GM19351 (cell line): ENCODE measurements around the gene CHADL.

Experiments used
- ATAC-seq: cut with Tn5 transposase; IDR thresholded peaks from one replicate; pipeline ENCODE4 v1.9.1; 2021; ENCODE audit warnings: mild to moderate bottlenecking, moderate library complexity; ENCODE audit not compliant: unreplicated experiment

Gene CHADL

GRCh38 chr22:41234815-41235695 is 5.7 kb downstream of the CHADL start:
- ATAC-seq: no peak

- ATAC-seq: no peak
These were observed 9.4 kb downstream of the CHADL start for GRCh38 chr22:41231369-41231768.

- ATAC-seq: no peak
These were observed 10.3 kb downstream of the CHADL start for GRCh38 chr22:41230401-41230785.

GRCh38 chr22:41229730-41230400 is 10.9 kb downstream of the CHADL start:
- no peak for ATAC-seq

GRCh38 chr22:41229215-41229614 is 11.5 kb downstream of the CHADL start:
- ATAC-seq: no peak

- ATAC-seq: no peak
These were observed 13.7 kb downstream of the CHADL start for GRCh38 chr22:41226723-41227655.

GRCh38 chr22:41223535-41223934 is 17.2 kb downstream of the CHADL start:
- no peak for ATAC-seq

- no peak for ATAC-seq
These were observed 17.8 kb downstream of the CHADL start for GRCh38 chr22:41222846-41223507.

- ATAC-seq: no peak
These were observed 23.1 kb downstream of the CHADL start for GRCh38 chr22:41217553-41218157.

- ATAC-seq: no peak
These were observed 23.7 kb downstream of the CHADL start for GRCh38 chr22:41216984-41217383.

- ATAC-seq: no peak
These were observed 24.8 kb downstream of the CHADL start for GRCh38 chr22:41215926-41216325.

- no peak for ATAC-seq
These were observed 25.3 kb downstream of the CHADL start for GRCh38 chr22:41215409-41215808.

GRCh38 chr22:41206719-41207118 is 34.0 kb downstream of the CHADL start:
- ATAC-seq: no peak

GRCh38 chr22:41204992-41205900 is 35.5 kb downstream of the CHADL start, which contains the start of gene L3MBTL2:
Gene L3MBTL2 (plus strand): TSS chr22:41205312. CDS start chr22:41205363, 51 bp downstream.
- peak; percentile 98 for ATAC-seq

GRCh38 chr22:41204066-41204465 is 36.7 kb downstream of the CHADL start:
- ATAC-seq: no peak

GRCh38 chr22:41203118-41203517 is 37.6 kb downstream of the CHADL start:
- no peak for ATAC-seq

- ATAC-seq: no peak
These were observed 39.6 kb downstream of the CHADL start for GRCh38 chr22:41201141-41201540.

- no peak for ATAC-seq
These were observed 42.6 kb downstream of the CHADL start for GRCh38 chr22:41198027-41198580.
